ENCODE data around the gene SMC3.

Gene SMC3

GRCh38 chr10:110546499-110547110 is 20.9 kb upstream of the SMC3 start:
- TF ChIP-seq, protein P1, sequence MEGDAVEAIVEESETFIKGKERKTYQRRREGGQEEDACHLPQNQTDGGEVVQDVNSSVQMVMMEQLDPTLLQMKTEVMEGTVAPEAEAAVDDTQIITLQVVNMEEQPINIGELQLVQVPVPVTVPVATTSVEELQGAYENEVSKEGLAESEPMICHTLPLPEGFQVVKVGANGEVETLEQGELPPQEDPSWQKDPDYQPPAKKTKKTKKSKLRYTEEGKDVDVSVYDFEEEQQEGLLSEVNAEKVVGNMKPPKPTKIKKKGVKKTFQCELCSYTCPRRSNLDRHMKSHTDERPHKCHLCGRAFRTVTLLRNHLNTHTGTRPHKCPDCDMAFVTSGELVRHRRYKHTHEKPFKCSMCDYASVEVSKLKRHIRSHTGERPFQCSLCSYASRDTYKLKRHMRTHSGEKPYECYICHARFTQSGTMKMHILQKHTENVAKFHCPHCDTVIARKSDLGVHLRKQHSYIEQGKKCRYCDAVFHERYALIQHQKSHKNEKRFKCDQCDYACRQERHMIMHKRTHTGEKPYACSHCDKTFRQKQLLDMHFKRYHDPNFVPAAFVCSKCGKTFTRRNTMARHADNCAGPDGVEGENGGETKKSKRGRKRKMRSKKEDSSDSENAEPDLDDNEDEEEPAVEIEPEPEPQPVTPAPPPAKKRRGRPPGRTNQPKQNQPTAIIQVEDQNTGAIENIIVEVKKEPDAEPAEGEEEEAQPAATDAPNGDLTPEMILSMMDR (conservative IDR thresholded peaks at IDR 0.05; ENCODE audit: low read length) = no peak
- H3K4me3 ChIP-seq (ENCODE audit: low read length) = no peak overlapping the region
- no peak for DNase-seq (ENCODE audit: low read depth)

DNA sequence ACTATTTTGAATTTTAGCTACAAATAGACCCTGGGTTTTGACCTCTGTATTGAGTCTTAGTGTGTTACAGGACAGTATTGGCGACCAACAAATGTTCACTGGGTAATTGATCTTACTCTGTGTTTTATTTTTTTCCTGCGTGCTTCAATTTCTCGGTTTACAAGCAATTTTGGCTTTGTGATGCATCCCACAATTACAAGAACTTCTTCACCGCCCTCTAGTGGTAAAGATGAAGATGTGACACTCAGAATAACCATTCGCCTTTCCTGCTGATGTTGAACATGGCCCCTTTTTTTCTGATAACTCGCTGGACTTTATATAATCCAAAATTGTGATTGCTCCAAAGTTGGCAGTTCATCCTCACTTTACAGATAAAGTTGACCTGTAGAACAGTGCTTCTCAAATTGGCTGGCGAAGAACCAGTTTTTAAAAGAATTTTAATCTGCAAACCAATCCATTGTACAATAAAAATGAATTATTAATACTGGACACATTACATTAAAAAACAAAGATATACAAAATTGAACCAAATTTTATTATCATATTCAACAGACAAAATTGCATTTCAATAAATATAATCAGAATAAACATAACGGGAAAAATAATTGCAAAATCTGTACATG is 20.2 kb upstream of the SMC3 start:
- peak; percentile 72 for DNase-seq (ENCODE audit: low read depth)
- no peak overlapping the region for H3K4me3 ChIP-seq (ENCODE audit: low read length)
- TF ChIP-seq, protein P1 (conservative IDR thresholded peaks at IDR 0.05; ENCODE audit: low read length) = peak; percentile 87

DNA sequence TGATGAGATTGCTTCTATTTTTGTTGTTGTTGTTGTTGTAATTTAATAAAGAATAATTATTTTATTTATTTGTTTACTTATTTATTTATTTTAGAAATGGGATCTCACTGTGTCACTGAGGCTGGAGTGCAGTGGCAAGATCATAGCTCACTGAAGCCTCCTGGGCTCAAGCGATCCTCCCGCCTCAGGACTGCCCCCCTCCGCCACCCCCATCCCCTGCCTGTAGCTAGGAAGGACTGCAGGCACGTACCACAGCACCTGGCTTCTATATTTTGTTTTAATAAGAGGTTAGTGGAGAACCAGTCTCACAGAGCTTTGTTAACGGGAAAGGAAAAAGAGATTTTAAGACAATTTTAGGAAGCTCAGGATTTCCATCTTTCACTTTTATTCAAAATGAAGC is 19.5 kb upstream of the SMC3 start:
- no peak for DNase-seq (ENCODE audit: low read depth)
- TF ChIP-seq, protein P1 (conservative IDR thresholded peaks at IDR 0.05; ENCODE audit: low read length) = no peak
- no peak overlapping the region for H3K4me3 ChIP-seq (ENCODE audit: low read length)

- TF ChIP-seq, protein P1 (conservative IDR thresholded peaks at IDR 0.05; ENCODE audit: low read length) = no peak
- no peak for DNase-seq (ENCODE audit: low read depth)
- no peak overlapping the region for H3K4me3 ChIP-seq (ENCODE audit: low read length)
Observed at GRCh38 chr10:110549211-110549610, 18.3 kb upstream of the SMC3 start.

- TF ChIP-seq, protein P1 (conservative IDR thresholded peaks at IDR 0.05; ENCODE audit: low read length) = no peak
- no peak for DNase-seq (ENCODE audit: low read depth)
- no peak overlapping the region for H3K4me3 ChIP-seq (ENCODE audit: low read length)
Observed at GRCh38 chr10:110553905-110554304, 13.6 kb upstream of the SMC3 start.

DNA sequence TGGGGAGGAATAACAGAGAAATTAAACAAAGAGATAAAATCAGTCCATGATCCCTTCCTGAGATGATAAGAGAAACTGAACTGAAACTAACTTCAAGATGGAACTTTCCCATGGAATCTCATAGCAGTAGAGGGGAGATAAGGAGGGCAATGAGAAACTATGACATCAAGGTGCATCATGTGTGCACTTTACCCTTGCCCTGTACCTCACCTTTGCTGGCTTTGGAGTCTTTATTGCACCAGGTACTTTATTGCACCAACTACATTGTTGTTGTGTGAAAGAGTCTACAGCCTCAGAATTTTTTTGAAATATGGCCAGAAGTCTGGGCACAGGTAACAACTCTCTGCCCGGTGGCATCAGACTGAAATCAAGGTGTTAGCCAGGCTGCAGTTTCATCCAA is 11.2 kb upstream of the SMC3 start:
- no peak overlapping the region for H3K4me3 ChIP-seq (ENCODE audit: low read length)
- TF ChIP-seq, protein P1 (conservative IDR thresholded peaks at IDR 0.05; ENCODE audit: low read length) = no peak

DNA sequence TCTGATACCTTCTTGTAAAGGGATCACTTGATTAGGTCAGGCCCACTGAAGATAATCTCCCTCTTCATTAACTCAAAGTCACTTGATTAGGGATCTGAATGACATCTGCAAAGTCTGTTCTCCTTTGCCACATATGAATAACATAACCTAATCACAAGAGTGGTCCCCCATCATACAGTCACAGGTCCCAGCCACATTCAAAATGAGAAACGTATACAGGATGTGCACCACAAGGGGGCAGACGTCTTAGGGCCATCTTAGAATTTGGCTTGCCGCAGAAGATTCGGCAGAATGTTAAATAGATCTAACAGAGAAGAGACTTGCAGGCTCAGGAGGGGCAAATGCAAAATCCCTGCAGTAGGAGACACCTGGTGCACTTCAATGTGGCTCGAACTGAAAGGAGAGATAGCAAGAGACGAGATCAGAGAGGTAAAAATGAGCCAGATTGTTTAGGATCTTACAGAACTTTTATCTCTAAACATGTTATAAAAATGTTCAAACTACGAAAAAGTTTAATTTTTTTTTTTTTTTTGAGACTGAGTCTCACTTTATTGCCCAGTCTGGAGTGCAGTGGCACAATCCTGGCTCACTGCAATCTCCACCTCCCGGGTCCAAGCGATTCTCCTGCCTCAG is 10.4 kb upstream of the SMC3 start:
- TF ChIP-seq, protein P1 (conservative IDR thresholded peaks at IDR 0.05; ENCODE audit: low read length) = peak; percentile 86
- no peak overlapping the region for H3K4me3 ChIP-seq (ENCODE audit: low read length)
- DNase-seq (ENCODE audit: low read depth) = peak; percentile 63

More for the DNA sequence above, 11.2 kb upstream of the SMC3 start:
- DNase-seq (ENCODE audit: low read depth) = no peak
